Smooth muscle cell (in vitro differentiated cells): Measurements from ENCODE around the gene IL17RC. TPM values are rescaled to one million over a fixed set of nuclear protein-coding genes. Genes with fewer than 3 reads are reported as not detected.

Source experiments
- DNase-seq: peaks from one replicate; lab custom pipeline; 2025; ENCODE audit not compliant: unreplicated experiment; lab: John Stamatoyannopoulos, UW
- H2AFZ ChIP-seq: fragments of 200-600 bp; sonication (generic); 2 replicates; pipeline ENCODE4 v1.6.0; 2016; ENCODE audit warnings: antibody characterized with exemption, low read depth, mild to moderate bottlenecking
- H3F3A ChIP-seq: fragments of 200-600 bp; sonication (generic); 2 replicates; pipeline ENCODE4 v1.6.0; 2017; ENCODE audit warnings: antibody characterized with exemption, low read depth
- H3K27ac ChIP-seq: fragments of 200-600 bp; sonication (generic); 2 replicates; pipeline ENCODE4 v1.5.1; 2016; ENCODE audit warnings: low read depth, mild to moderate bottlenecking
- H3K27me3 ChIP-seq: fragments of 200-600 bp; sonication (generic); 2 replicates; pipeline ENCODE4 v1.6.1; 2016; ENCODE audit warnings: low read depth, mild to moderate bottlenecking
- H3K36me3 ChIP-seq: fragments of 200-600 bp; sonication (generic); 2 replicates; pipeline ENCODE4 v1.5.1; 2016; ENCODE audit warnings: low read depth
- H3K4me1 ChIP-seq: fragments of 200-600 bp; sonication (generic); 2 replicates; pipeline ENCODE4 v1.5.1; 2016; ENCODE audit warnings: low read depth
- H3K4me2 ChIP-seq: fragments of 200-600 bp; sonication (generic); 2 replicates; pipeline ENCODE4 v1.6.0; 2016; ENCODE audit warnings: mild to moderate bottlenecking
- H3K4me3 ChIP-seq: fragments of 200-600 bp; sonication (generic); 2 replicates; pipeline ENCODE4 v1.5.1; 2016; ENCODE audit warnings: mild to moderate bottlenecking
- H3K79me2 ChIP-seq: fragments of 200-600 bp; sonication (generic); 2 replicates; pipeline ENCODE4 v1.6.0; 2016; ENCODE audit warnings: low read depth, mild to moderate bottlenecking
- H3K9ac ChIP-seq: fragments of 200-600 bp; sonication (generic); 2 replicates; pipeline ENCODE4 v1.6.0; 2016; ENCODE audit warnings: low read depth
- H3K9me3 ChIP-seq: fragments of 200-600 bp; sonication (generic); replicated peaks from 2 replicates; pipeline ENCODE4 v1.5.1; 2016; ENCODE audit warnings: low read depth
- H4K20me1 ChIP-seq: fragments of 200-600 bp; sonication (generic); 2 replicates; pipeline ENCODE4 v1.6.0; 2016; ENCODE audit warnings: low read depth
- WGBS: methylation state at CpG from one replicate; pipeline ENCODE4 v1.1.7; 2016; ENCODE audit warnings: low lambda C conversion rate; 5-methylcytosine and 5-hydroxymethylcytosine counted together
- polyA plus RNA-seq: library from polyadenylated mRNA; unstranded; fragments of >200 nt; fragmentation: Nextera tagmentation; extraction: Ambion mirVana; gene quantifications from 2 replicates; pipeline ENCODE4 v1.2.1, GENCODE V29; 2016
- total RNA-seq: library from RNA; depleted of rRNA; stranded (reverse); fragments of >200 nt; gene quantifications from 2 replicates; pipeline ENCODE4 v1.2.3, GENCODE V29; 2014
- TF ChIP-seq, protein P1 (sequence below): fragments of 200-600 bp; sonication (generic); IDR thresholded peaks from 2 replicates; pipeline ENCODE4 v1.5.1; 2017; ENCODE audit warnings: borderline replicate concordance, mild to moderate bottlenecking, antibody characterized with exemption; ENCODE audit not compliant: insufficient read depth, poor library complexity, severe bottlenecking

Gene IL17RC
- total and polyA plus RNA-seq, 2 experiments from 2014 or later: 36.7 to 37.3 TPM

DNA sequence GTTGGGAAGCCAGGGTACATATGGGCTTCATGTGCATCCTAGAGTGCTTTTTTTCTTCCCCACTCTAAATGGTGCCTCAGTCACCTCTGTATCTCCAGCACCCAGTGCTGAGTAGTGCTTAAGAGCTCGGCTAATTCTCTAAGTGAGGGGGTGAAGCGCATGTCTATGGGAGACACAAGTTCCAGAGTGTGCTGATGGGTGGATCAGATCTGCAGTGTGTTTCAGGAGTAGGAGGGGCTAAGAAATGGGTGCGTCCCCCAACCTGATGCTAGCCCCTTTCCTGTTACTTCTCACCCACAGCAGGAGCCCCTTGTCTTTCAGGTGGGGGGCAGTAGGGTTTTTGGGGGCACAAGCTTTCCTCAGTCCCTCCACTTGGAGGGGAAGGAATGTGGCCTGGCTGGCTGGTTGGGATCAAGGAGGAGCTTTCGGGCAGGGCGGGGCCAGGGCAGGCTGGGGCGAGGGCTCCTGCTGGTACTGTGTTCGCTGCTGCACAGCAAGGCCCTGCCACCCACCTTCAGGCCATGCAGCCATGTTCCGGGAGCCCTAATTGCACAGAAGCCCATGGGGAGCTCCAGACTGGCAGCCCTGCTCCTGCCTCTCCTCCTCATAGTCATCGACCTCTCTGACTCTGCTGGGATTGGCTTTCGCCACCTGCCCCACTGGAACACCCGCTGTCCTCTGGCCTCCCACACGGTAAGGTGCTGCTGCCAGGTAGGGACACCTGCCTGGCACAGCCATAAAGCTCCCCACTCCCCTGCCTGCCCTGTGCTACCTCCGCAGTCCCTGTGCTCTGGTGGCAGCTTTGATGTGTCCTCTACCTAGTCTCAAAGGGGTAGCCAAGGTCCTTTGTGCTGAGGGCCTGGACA is 14.3 kb upstream of the IL17RC start, which contains the start of gene IL17RE:
TSS of gene IL17RE (plus strand) at position 477 of the 866 bp plus-strand sequence. CDS start at position 562, 85 bp downstream.
- Histone ChIP-seq H2AFZ (peak within 1 kb of the TSS; percentile 67), H3K27ac (peak within 1 kb of the TSS; percentile 54), H3K27me3 (no peaks in the 10 kb centered on the region), H3K36me3 (no peaks in the 10 kb centered on the region), H4K20me1 (no peaks in the 10 kb centered on the region), H3K4me3 (peak within 1 kb of the TSS; percentile 28), H3K9ac (no peak within 1 kb of the TSS), H3K79me2 (no peaks in the 10 kb centered on the region), H3K9me3 (no peaks in the 10 kb centered on the region), H3K4me2 (peak within 1 kb of the TSS; percentile 74), H3K4me1 (peaks cover 3% of the 10 kb centered on the region), H3F3A (no peaks in the 10 kb centered on the region)
- WGBS: 58% methylated on average over 12 of the region's 13 CpGs
- no peak for DNase-seq
- TF ChIP-seq, protein P1, sequence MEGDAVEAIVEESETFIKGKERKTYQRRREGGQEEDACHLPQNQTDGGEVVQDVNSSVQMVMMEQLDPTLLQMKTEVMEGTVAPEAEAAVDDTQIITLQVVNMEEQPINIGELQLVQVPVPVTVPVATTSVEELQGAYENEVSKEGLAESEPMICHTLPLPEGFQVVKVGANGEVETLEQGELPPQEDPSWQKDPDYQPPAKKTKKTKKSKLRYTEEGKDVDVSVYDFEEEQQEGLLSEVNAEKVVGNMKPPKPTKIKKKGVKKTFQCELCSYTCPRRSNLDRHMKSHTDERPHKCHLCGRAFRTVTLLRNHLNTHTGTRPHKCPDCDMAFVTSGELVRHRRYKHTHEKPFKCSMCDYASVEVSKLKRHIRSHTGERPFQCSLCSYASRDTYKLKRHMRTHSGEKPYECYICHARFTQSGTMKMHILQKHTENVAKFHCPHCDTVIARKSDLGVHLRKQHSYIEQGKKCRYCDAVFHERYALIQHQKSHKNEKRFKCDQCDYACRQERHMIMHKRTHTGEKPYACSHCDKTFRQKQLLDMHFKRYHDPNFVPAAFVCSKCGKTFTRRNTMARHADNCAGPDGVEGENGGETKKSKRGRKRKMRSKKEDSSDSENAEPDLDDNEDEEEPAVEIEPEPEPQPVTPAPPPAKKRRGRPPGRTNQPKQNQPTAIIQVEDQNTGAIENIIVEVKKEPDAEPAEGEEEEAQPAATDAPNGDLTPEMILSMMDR: no peak

DNA sequence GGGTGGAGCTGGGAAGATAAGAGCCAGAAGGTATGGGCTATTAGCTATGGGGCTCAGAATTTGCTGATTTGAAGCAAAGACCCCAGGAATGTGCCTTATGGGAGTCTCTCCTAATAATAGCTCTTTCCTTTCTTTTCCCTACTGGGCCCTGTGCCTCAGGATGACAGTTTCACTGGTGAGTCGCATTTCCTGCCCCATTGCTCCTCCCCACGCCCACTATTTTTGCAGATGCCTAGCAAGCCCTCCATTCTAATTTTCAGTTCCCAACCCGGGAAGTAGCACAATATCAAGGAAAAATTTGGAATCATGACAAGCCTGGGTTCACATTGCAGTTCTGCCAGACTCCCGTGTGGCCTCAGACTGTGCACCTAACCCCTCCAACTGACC is 13.7 kb upstream of the IL17RC start:
- H3K4me3 ChIP-seq: peak overlapping the region; percentile 28
- TF ChIP-seq, protein P1: no peak
- no peak for DNase-seq

DNA sequence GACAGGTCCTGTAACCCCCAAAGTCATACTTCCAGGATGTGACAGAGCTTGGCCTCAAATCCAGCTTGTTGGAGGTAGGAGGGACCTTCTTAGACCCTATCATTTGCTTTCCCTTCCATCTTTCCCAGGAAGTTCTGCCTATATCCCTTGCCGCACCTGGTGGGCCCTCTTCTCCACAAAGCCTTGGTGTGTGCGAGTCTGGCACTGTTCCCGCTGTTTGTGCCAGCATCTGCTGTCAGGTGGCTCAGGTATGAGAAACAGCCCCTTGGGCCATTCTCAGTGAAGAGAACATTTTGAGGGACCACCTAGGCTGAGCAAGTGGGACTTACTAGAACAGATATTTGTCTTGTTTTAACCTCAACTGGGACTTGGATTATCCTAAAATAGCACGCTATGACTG is 13.0 kb upstream of the IL17RC start:
- 98% methylated on average over 4 of the region's 4 CpGs for WGBS
- Histone ChIP-seq H3K79me2 (no peaks in the 10 kb centered on the region), H3F3A (no peaks in the 10 kb centered on the region), H3K36me3 (no peaks in the 10 kb centered on the region), H4K20me1 (no peaks in the 10 kb centered on the region), H3K9ac (no peak overlapping the region), H3K27me3 (no peaks in the 10 kb centered on the region), H3K4me2 (peak overlapping the region; percentile 74), H3K9me3 (no peaks in the 10 kb centered on the region), H3K4me1 (peaks cover 3% of the 10 kb centered on the region), H3K4me3 (no peak overlapping the region), H2AFZ (no peak overlapping the region), H3K27ac (peak overlapping the region; percentile 54)
- no peak for DNase-seq
- TF ChIP-seq, protein P1: no peak

More for the DNA sequence above, 13.7 kb upstream of the IL17RC start:
- H3K27me3 ChIP-seq: no peaks in the 10 kb centered on the region
- no peaks in the 10 kb centered on the region for H3K79me2 ChIP-seq
- 33% methylated on average over 4 of the region's 4 CpGs for WGBS
- peak overlapping the region; percentile 54 for H3K27ac ChIP-seq
- no peaks in the 10 kb centered on the region for H4K20me1 ChIP-seq
- H3K4me2 ChIP-seq: peak overlapping the region; percentile 74
- no peak overlapping the region for H3K9ac ChIP-seq
- no peaks in the 10 kb centered on the region for H3K9me3 ChIP-seq
- H3F3A ChIP-seq: no peaks in the 10 kb centered on the region
- H2AFZ ChIP-seq: peak overlapping the region; percentile 67
- no peaks in the 10 kb centered on the region for H3K36me3 ChIP-seq
- peaks cover 3% of the 10 kb centered on the region for H3K4me1 ChIP-seq
